ENCODE data around the gene UNC119B.

The UNC119B gene

GRCh38 chr12:120760349-120761254, 50.3 kb downstream of the UNC119B start:
- peaks cover 1% of the 10 kb centered on the region for H3K79me2 ChIP-seq (ENCODE audit: control insufficient read depth, insufficient read depth, low read length, poor library complexity)
- H3K4me1 ChIP-seq (ENCODE audit: control insufficient read depth in 1 of 2, insufficient read depth in 2 of 2, low read length in 2 of 2): peaks cover 25 to 30% of the 10 kb centered on the region in 2 experiments
- peaks cover 9 to 11% of the 10 kb centered on the region in 2 experiments for H3K36me3 ChIP-seq (ENCODE audit: control insufficient read depth in 1 of 2, insufficient read depth in 2 of 2, low read length in 2 of 2)
- H4K8ac ChIP-seq (ENCODE audit: low read depth, low read length): no peak overlapping the region
- no CpG with 5 or more reads among the region's 21 CpGs for WGBS (ENCODE audit: extremely low coverage, insufficient coverage, insufficient read length)
- peak overlapping the region; percentile 3 for H3K14ac ChIP-seq (ENCODE audit: low read length)
- no peaks in the 10 kb centered on the region for H3K9me3 ChIP-seq (ENCODE audit: insufficient read depth, low read depth, low read length)
- peak overlapping the region; percentile 76 for H3K27ac ChIP-seq (ENCODE audit: low read depth, low read length)
- no peak overlapping the region for H3K4me3 ChIP-seq (ENCODE audit: low read depth, low read length)
- H3K4ac ChIP-seq (ENCODE audit: low read depth, low read length): no peak overlapping the region
- H2BK5ac ChIP-seq (ENCODE audit: low read depth, low read length, poor library complexity): peak overlapping the region; percentile 73
- no peak overlapping the region for H3K23ac ChIP-seq (ENCODE audit: low read length)
- no peak overlapping the region for H2AK5ac ChIP-seq (ENCODE audit: low read length)
- H2AFZ ChIP-seq (ENCODE audit: insufficient read depth, low read length, poor library complexity): no peak overlapping the region
- peak overlapping the region; percentile 21 for H2BK12ac ChIP-seq (ENCODE audit: low read length)
- DNase-seq: peak; percentile 92 to 96
- no peak overlapping the region for H4K12ac ChIP-seq (ENCODE audit: low read depth, low read length)
- peak overlapping the region; percentile 54 for H3K4me2 ChIP-seq (ENCODE audit: low read length)
- H2BK120ac ChIP-seq (ENCODE audit: insufficient read depth, low read length, poor library complexity): peak overlapping the region; percentile 48
- no peak overlapping the region for H3K18ac ChIP-seq (ENCODE audit: low read length)
- H3K9ac ChIP-seq (ENCODE audit: low read length): no peak overlapping the region
- H3K27me3 ChIP-seq (ENCODE audit: insufficient read depth, low read length): no peaks in the 10 kb centered on the region
- peak overlapping the region; percentile 45 for H4K91ac ChIP-seq (ENCODE audit: low read depth, low read length)
- H3K79me1 ChIP-seq (ENCODE audit: low read length): peaks cover 8% of the 10 kb centered on the region

- Histone ChIP-seq H2BK5ac (ENCODE audit: low read depth, low read length, poor library complexity) (peak overlapping the region; percentile 29), H3K4me2 (ENCODE audit: low read length) (peak overlapping the region; percentile 54), H4K91ac (ENCODE audit: low read depth, low read length) (peak overlapping the region; percentile 16), H3K14ac (ENCODE audit: low read length) (no peak overlapping the region), H3K4me1 (ENCODE audit: control insufficient read depth in 1 of 2, insufficient read depth in 2 of 2, low read length in 2 of 2) (peaks cover 25 to 30% of the 10 kb centered on the region in 2 experiments), H3K36me3 (ENCODE audit: control insufficient read depth in 1 of 2, insufficient read depth in 2 of 2, low read length in 2 of 2) (peaks cover 16 to 19% of the 10 kb centered on the region in 2 experiments), H3K23ac (ENCODE audit: low read length) (no peak overlapping the region), H3K27ac (ENCODE audit: low read depth, low read length) (peak overlapping the region; percentile 67), H3K18ac (ENCODE audit: low read length) (no peak overlapping the region), H4K8ac (ENCODE audit: low read depth, low read length) (no peak overlapping the region), H2BK120ac (ENCODE audit: insufficient read depth, low read length, poor library complexity) (peak overlapping the region; percentile 27), H3K27me3 (ENCODE audit: insufficient read depth, low read length) (no peaks in the 10 kb centered on the region), H3K9ac (ENCODE audit: low read length) (no peak overlapping the region), H3K79me2 (ENCODE audit: control insufficient read depth, insufficient read depth, low read length, poor library complexity) (peaks cover 1% of the 10 kb centered on the region), H3K79me1 (ENCODE audit: low read length) (peaks cover 8% of the 10 kb centered on the region), H2AK5ac (ENCODE audit: low read length) (no peak overlapping the region), H3K4me3 (ENCODE audit: low read depth, low read length) (no peak overlapping the region), H2BK12ac (ENCODE audit: low read length) (no peak overlapping the region), H3K4ac (ENCODE audit: low read depth, low read length) (no peak overlapping the region), H3K9me3 (ENCODE audit: insufficient read depth, low read depth, low read length) (no peaks in the 10 kb centered on the region), H4K12ac (ENCODE audit: low read depth, low read length) (no peak overlapping the region), H2AFZ (ENCODE audit: insufficient read depth, low read length, poor library complexity) (no peak overlapping the region)
- DNase-seq: peak; percentile 47 to 66
- no CpG with 5 or more reads among the region's 9 CpGs for WGBS (ENCODE audit: extremely low coverage, insufficient coverage, insufficient read length)
Measured at GRCh38 chr12:120761519-120761934, 51.3 kb downstream of the UNC119B start.

GRCh38 chr12:120762086-120762485, 51.8 kb downstream of the UNC119B start:
- peaks cover 8% of the 10 kb centered on the region for H3K79me1 ChIP-seq (ENCODE audit: low read length)
- H2AK5ac ChIP-seq (ENCODE audit: low read length): no peak overlapping the region
- H3K36me3 ChIP-seq (ENCODE audit: control insufficient read depth in 1 of 2, insufficient read depth in 2 of 2, low read length in 2 of 2): peaks cover 21 to 24% of the 10 kb centered on the region in 2 experiments
- H3K4me2 ChIP-seq (ENCODE audit: low read length): peak overlapping the region; percentile 37
- H3K79me2 ChIP-seq (ENCODE audit: control insufficient read depth, insufficient read depth, low read length, poor library complexity): peaks cover 1% of the 10 kb centered on the region
- H3K9ac ChIP-seq (ENCODE audit: low read length): no peak overlapping the region
- H3K4ac ChIP-seq (ENCODE audit: low read depth, low read length): no peak overlapping the region
- no peak overlapping the region for H4K8ac ChIP-seq (ENCODE audit: low read depth, low read length)
- peak overlapping the region; percentile 67 for H3K27ac ChIP-seq (ENCODE audit: low read depth, low read length)
- peaks cover 25 to 30% of the 10 kb centered on the region in 2 experiments for H3K4me1 ChIP-seq (ENCODE audit: control insufficient read depth in 1 of 2, insufficient read depth in 2 of 2, low read length in 2 of 2)
- H3K9me3 ChIP-seq (ENCODE audit: insufficient read depth, low read depth, low read length): no peaks in the 10 kb centered on the region
- H2BK12ac ChIP-seq (ENCODE audit: low read length): no peak overlapping the region
- no peak overlapping the region for H3K23ac ChIP-seq (ENCODE audit: low read length)
- WGBS (ENCODE audit: extremely low coverage, insufficient coverage, insufficient read length): no CpG with 5 or more reads among the region's 6 CpGs
- H3K27me3 ChIP-seq (ENCODE audit: insufficient read depth, low read length): no peaks in the 10 kb centered on the region
- no peak overlapping the region for H3K18ac ChIP-seq (ENCODE audit: low read length)
- no peak overlapping the region for H2BK5ac ChIP-seq (ENCODE audit: low read depth, low read length, poor library complexity)
- peak overlapping the region; percentile 27 for H2BK120ac ChIP-seq (ENCODE audit: insufficient read depth, low read length, poor library complexity)
- H2AFZ ChIP-seq (ENCODE audit: insufficient read depth, low read length, poor library complexity): no peak overlapping the region
- no peak overlapping the region for H4K12ac ChIP-seq (ENCODE audit: low read depth, low read length)
- no peak overlapping the region for H4K91ac ChIP-seq (ENCODE audit: low read depth, low read length)
- H3K14ac ChIP-seq (ENCODE audit: low read length): no peak overlapping the region
- no peak overlapping the region for H3K4me3 ChIP-seq (ENCODE audit: low read depth, low read length)
- DNase-seq: no peak

- no peak overlapping the region for H3K27ac ChIP-seq (ENCODE audit: low read depth, low read length)
- peaks cover 1% of the 10 kb centered on the region for H3K79me2 ChIP-seq (ENCODE audit: control insufficient read depth, insufficient read depth, low read length, poor library complexity)
- H2BK120ac ChIP-seq (ENCODE audit: insufficient read depth, low read length, poor library complexity): no peak overlapping the region
- H3K36me3 ChIP-seq (ENCODE audit: control insufficient read depth in 1 of 2, insufficient read depth in 2 of 2, low read length in 2 of 2): peaks cover 27 to 31% of the 10 kb centered on the region in 2 experiments
- peaks cover 2% of the 10 kb centered on the region for H3K9me3 ChIP-seq (ENCODE audit: insufficient read depth, low read depth, low read length)
- H2AK5ac ChIP-seq (ENCODE audit: low read length): no peak overlapping the region
- no peak overlapping the region for H4K12ac ChIP-seq (ENCODE audit: low read depth, low read length)
- no CpG with 5 or more reads among the region's 3 CpGs for WGBS (ENCODE audit: extremely low coverage, insufficient coverage, insufficient read length)
- H4K8ac ChIP-seq (ENCODE audit: low read depth, low read length): no peak overlapping the region
- peaks cover 8% of the 10 kb centered on the region for H3K79me1 ChIP-seq (ENCODE audit: low read length)
- H2BK5ac ChIP-seq (ENCODE audit: low read depth, low read length, poor library complexity): no peak overlapping the region
- no peak overlapping the region for H2AFZ ChIP-seq (ENCODE audit: insufficient read depth, low read length, poor library complexity)
- peaks cover 28 to 37% of the 10 kb centered on the region in 2 experiments for H3K4me1 ChIP-seq (ENCODE audit: control insufficient read depth in 1 of 2, insufficient read depth in 2 of 2, low read length in 2 of 2)
- H3K4ac ChIP-seq (ENCODE audit: low read depth, low read length): no peak overlapping the region
- H3K23ac ChIP-seq (ENCODE audit: low read length): no peak overlapping the region
- DNase-seq: no peak
- H3K4me3 ChIP-seq (ENCODE audit: low read depth, low read length): no peak overlapping the region
- no peak overlapping the region for H3K18ac ChIP-seq (ENCODE audit: low read length)
- no peak overlapping the region for H3K4me2 ChIP-seq (ENCODE audit: low read length)
- H2BK12ac ChIP-seq (ENCODE audit: low read length): peak overlapping the region; percentile 11
- no peak overlapping the region for H3K14ac ChIP-seq (ENCODE audit: low read length)
- no peak overlapping the region for H3K9ac ChIP-seq (ENCODE audit: low read length)
- no peaks in the 10 kb centered on the region for H3K27me3 ChIP-seq (ENCODE audit: insufficient read depth, low read length)
- no peak overlapping the region for H4K91ac ChIP-seq (ENCODE audit: low read depth, low read length)
Measured at GRCh38 chr12:120763250-120763649, 53.0 kb downstream of the UNC119B start.
